Motor neuron (in vitro differentiated cells): Measurements from ENCODE around the gene KIF22. TPM values are rescaled to one million over a fixed set of nuclear protein-coding genes. Genes with fewer than 3 reads are reported as not detected.
"Not testable (repeated sequence)": the region's sequence is repeated elsewhere in the genome, so short reads cannot be mapped to it uniquely, and the experiment has no call there.

ENCODE experiments used
- ATAC-seq, 8 experiments: fragments of 200-7000 bp; cut with Tn5 transposase; replicated peaks in 6 of 8; 2 replicates each; pipeline ENCODE4 v1.8.0; 2021; ENCODE audit warnings: mild to moderate bottlenecking in 8 of 8, moderate library complexity in 8 of 8
- H3K27ac ChIP-seq, 2 donors: fragments of 250-450 bp; sonication (Bioruptor Pico); 2 replicates each; pipeline ENCODE4 v1.9.0; 2021; ENCODE audit warnings: antibody characterized with exemption in 2 of 2, mild to moderate bottlenecking in 2 of 2, moderate library complexity in 1 of 2
- H3K4me1 ChIP-seq, 2 donors: fragments of 250-450 bp; sonication (Bioruptor Pico); replicated peaks in 1 of 2; 2 replicates each; pipeline ENCODE4 v1.6.1; 2021; ENCODE audit warnings: antibody characterized with exemption in 2 of 2, mild to moderate bottlenecking in 2 of 2, moderate library complexity in 1 of 2
- H3K4me3 ChIP-seq, 5 donors: fragments of 250-450 bp; sonication (Bioruptor Pico); 2 replicates each; pipeline ENCODE4 v1.9.0; 2021; ENCODE audit warnings: antibody characterized with exemption in 5 of 5, mild to moderate bottlenecking in 5 of 5, moderate library complexity in 4 of 5
- WGBS, 10 experiments: fragments of 450-650 bp; shearing (Covaris generic); methylation state at CpG; one replicate each; pipeline ENCODE4 v1.0.0; 2022; 5-methylcytosine and 5-hydroxymethylcytosine counted together
- in situ Hi-C, 9 experiments: fragments of 400-800 bp; cut with MboI; loops; one replicate each; pipeline ENCODE4 v1.15.0; 2021; ENCODE audit warnings: low sequenced_read_pairs in 9 of 9, low pct_unique_long_range_greater_than_20kb in 2 of 9; ENCODE audit not compliant: unreplicated experiment in 9 of 9
- total RNA-seq, 8 experiments: library from RNA; unstranded; fragments of 300-600 nt; gene quantifications; 2 replicates each; pipeline versions ENCODE4 v1.2.3 to v1.2.4, GENCODE V29; 2022

Gene KIF22
- total RNA-seq, 8 experiments from 2014 or later = 16.1 to 96.3 (median 24.4) TPM

- H3K4me1 ChIP-seq, H3K27ac ChIP-seq, H3K4me3 ChIP-seq, in situ Hi-C loops: not testable (repeated sequence)
- peak in 7 of 8 experiments; percentile 11 to 79 (median 76) for ATAC-seq
- 20 to 100% (median 70%) methylated on average over 1 to 2 of the region's 7 CpGs; no CpG with 5 or more reads in 2 of the 10 experiments for WGBS, 10 experiments
Observed at GRCh38 chr16:29772330-29772729, 18.2 kb upstream of the KIF22 start.

- 28 to 100% (median 60%) methylated on average over 1 to 5 of the region's 5 CpGs; no CpG with 5 or more reads in 5 of the 10 experiments for WGBS, 10 experiments
- in situ Hi-C loops = no loop called here
- Histone ChIP-seq H3K4me1 (peaks cover 2 to 3% of the 10 kb centered on the region in 2 donors), H3K4me3 (no peak overlapping the region), H3K27ac (no peak overlapping the region)
- no peak for ATAC-seq
Observed at GRCh38 chr16:29774730-29775129, 15.8 kb upstream of the KIF22 start.

- ATAC-seq = peak; percentile 43 to 98 (median 78)
- H3K27ac ChIP-seq = peak overlapping the region; percentile 12 to 15
- in situ Hi-C loops = no loop called here
- peaks cover 2 to 3% of the 10 kb centered on the region in 2 donors for H3K4me1 ChIP-seq
- WGBS, 10 experiments = 13 to 80% (median 50%) methylated on average over 1 to 2 of the region's 4 CpGs; no CpG with 5 or more reads in 1 of the 10 experiments
- no peak overlapping the region for H3K4me3 ChIP-seq
Observed at GRCh38 chr16:29775742-29776408, 14.7 kb upstream of the KIF22 start.

- H3K4me3 ChIP-seq = no peak within 1 kb of the TSS
- H3K4me1 ChIP-seq = peaks cover 2 to 3% of the 10 kb centered on the region in 2 donors
- in situ Hi-C loops = no loop called here
- WGBS, 10 experiments = 34 to 97% (median 75%) methylated on average over 2 to 7 of the region's 10 CpGs; no CpG with 5 or more reads in 4 of the 10 experiments
- H3K27ac ChIP-seq = no peak within 1 kb of the TSS
- no peak for ATAC-seq
Observed at GRCh38 chr16:29777576-29778350, 12.8 kb upstream of the KIF22 start, which contains the start of gene ZG16. Gene ZG16 (plus strand): TSS chr16:29778256. CDS start chr16:29779267, 1,011 bp downstream.

GRCh38 chr16:29779474-29779873, 11.1 kb upstream of the KIF22 start:
- 0 to 100% (median 60%) methylated on average over 1 to 5 of the region's 10 CpGs; no CpG with 5 or more reads in 5 of the 10 experiments for WGBS, 10 experiments

GRCh38 chr16:29783094-29783953, 7.2 kb upstream of the KIF22 start:
- H3K4me3 ChIP-seq, in situ Hi-C loops, ATAC-seq, H3K4me1 ChIP-seq, H3K27ac ChIP-seq: not testable (repeated sequence)
- 49 to 96% (median 84%) methylated on average over 5 to 13 of the region's 13 CpGs for WGBS, 10 experiments

More at GRCh38 chr16:29779474-29779873, 11.1 kb upstream of the KIF22 start:
- Histone ChIP-seq H3K4me3 (no peak overlapping the region), H3K27ac (no peak overlapping the region), H3K4me1 (peaks cover 2 to 3% of the 10 kb centered on the region in 2 donors)
- in situ Hi-C loops = no loop called here
- peak in 1 of 8 experiments; percentile 55 for ATAC-seq

- 78 to 100% (median 88%) methylated on average over 1 to 2 of the region's 2 CpGs; no CpG with 5 or more reads in 1 of the 10 experiments for WGBS, 10 experiments
- H3K27ac ChIP-seq = no peak overlapping the region
- H3K4me3 ChIP-seq = no peak overlapping the region
- H3K4me1 ChIP-seq = no peaks in the 10 kb centered on the region
- ATAC-seq = no peak
- in situ Hi-C loops = no loop called here
Observed at GRCh38 chr16:29784157-29784556, 6.4 kb upstream of the KIF22 start.

- H3K4me1 ChIP-seq = peaks cover 6% of the 10 kb centered on the region in 2 donors
- 4 to 47% (median 33%) methylated on average over 3 to 20 of the region's 38 CpGs; no CpG with 5 or more reads in 5 of the 10 experiments for WGBS, 10 experiments
- in situ Hi-C loops = no loop called here
- ATAC-seq = peak; percentile 33 to 99 (median 55)
- H3K4me3 ChIP-seq = no peak overlapping the region
- H3K27ac ChIP-seq = no peak overlapping the region
Observed at GRCh38 chr16:29784901-29785500, 5.5 kb upstream of the KIF22 start.

GRCh38 chr16:29787155-29787554, 3.4 kb upstream of the KIF22 start:
- H3K4me3 ChIP-seq, H3K27ac ChIP-seq, in situ Hi-C loops, ATAC-seq: not testable (repeated sequence)
- WGBS, 10 experiments = 67 to 100% (median 80%) methylated on average over 1 to 2 of the region's 4 CpGs; no CpG with 5 or more reads in 7 of the 10 experiments
- peaks cover 6 to 10% of the 10 kb centered on the region in 2 donors for H3K4me1 ChIP-seq

GRCh38 chr16:29789775-29790182, 772 bp upstream of the KIF22 start:
- peak overlapping the region; percentile 33 to 86 (median 39) for H3K4me3 ChIP-seq
- 10 to 100% (median 71%) methylated on average over 2 to 18 of the region's 20 CpGs; no CpG with 5 or more reads in 3 of the 10 experiments for WGBS, 10 experiments
- in situ Hi-C loops = no loop called here
- ATAC-seq = no peak
- peaks cover 6 to 10% of the 10 kb centered on the region in 2 donors for H3K4me1 ChIP-seq
- H3K27ac ChIP-seq = peak overlapping the region; percentile 75 to 89

GRCh38 chr16:29790949-29791844, 646 bp downstream of the KIF22 start:
- 0 to 8% (median 3%) methylated on average over 4 to 14 of the region's 31 CpGs; no CpG with 5 or more reads in 2 of the 10 experiments for WGBS, 10 experiments
- peak overlapping the region in 1 of 2 donors; percentile 53 for H3K27ac ChIP-seq
- peak overlapping the region; percentile 56 to 88 (median 76) for H3K4me3 ChIP-seq
- in situ Hi-C loops = no loop called here
- ATAC-seq = peak in 4 of 8 experiments; percentile 10 to 40 (median 25)
- H3K4me1 ChIP-seq = peaks cover 6 to 10% of the 10 kb centered on the region in 2 donors
